GM18499 (cell line): ENCODE measurements around the gene USHBP1.
A peak's percentile ranks its signal among the peaks of the same experiment; 100 is the strongest.

Source experiments
- ATAC-seq: cut with Tn5 transposase; IDR thresholded peaks from one replicate; pipeline ENCODE4 v1.9.1; 2021; ENCODE audit warnings: moderate number of reproducible peaks; ENCODE audit not compliant: insufficient read depth, unreplicated experiment

USHBP1 gene

GRCh38 chr19:17242431-17243208, 21.9 kb downstream of the USHBP1 start:
- no peak for ATAC-seq

GRCh38 chr19:17240826-17241399, 23.6 kb downstream of the USHBP1 start:
- ATAC-seq, result no peak

GRCh38 chr19:17240062-17240752, 24.3 kb downstream of the USHBP1 start:
- no peak for ATAC-seq

- no peak for ATAC-seq
Observed at GRCh38 chr19:17237747-17238706, 26.5 kb downstream of the USHBP1 start.

GRCh38 chr19:17236811-17237543, 27.6 kb downstream of the USHBP1 start:
- ATAC-seq, result no peak

- no peak for ATAC-seq
Observed at GRCh38 chr19:17235971-17236777, 28.4 kb downstream of the USHBP1 start.

GRCh38 chr19:17235300-17235970, 29.1 kb downstream of the USHBP1 start:
- ATAC-seq, result no peak

- no peak for ATAC-seq
Observed at GRCh38 chr19:17234911-17235299, 29.6 kb downstream of the USHBP1 start.

- ATAC-seq, result no peak
Observed at GRCh38 chr19:17232258-17232657, 32.3 kb downstream of the USHBP1 start.

GRCh38 chr19:17229890-17230289, 34.7 kb downstream of the USHBP1 start:
- ATAC-seq, result no peak

- ATAC-seq, result no peak
Observed at GRCh38 chr19:17227798-17228367, 36.7 kb downstream of the USHBP1 start.

- peak; percentile 62 for ATAC-seq
Observed at GRCh38 chr19:17226002-17226933, 38.3 kb downstream of the USHBP1 start, which contains the start of gene OCEL1. Gene OCEL1, plus strand, starts transcription at chr19:17226226. Its CDS starts 22 bp downstream, at chr19:17226248.

- no peak for ATAC-seq
Observed at GRCh38 chr19:17225053-17225452, 39.5 kb downstream of the USHBP1 start.

GRCh38 chr19:17220207-17220758, 44.3 kb downstream of the USHBP1 start:
- no peak for ATAC-seq

GRCh38 chr19:17219286-17219685, 45.3 kb downstream of the USHBP1 start:
- no peak for ATAC-seq

- ATAC-seq, result no peak
Observed at GRCh38 chr19:17216058-17216670, 48.4 kb downstream of the USHBP1 start.
